Suprapubic skin (tissue), 4 donors: ENCODE measurements around the gene IL17B.

Source experiments
- CTCF ChIP-seq, 2 donors: fragments of 200-600 bp in 1 of 2; fragments of 450-650 bp in 1 of 2; sonication (generic) in 1 of 2; IDR thresholded peaks; one replicate each; pipeline ENCODE4 v1.5.1; 2016 to 2019; ENCODE audit warnings: antibody characterized with exemption in 2 of 2, mild to moderate bottlenecking in 1 of 2, moderate library complexity in 1 of 2
- EP300 ChIP-seq: sonication (generic); formaldehyde crosslinking; IDR thresholded peaks from one replicate; pipeline ENCODE4 v1.6.1; 2017; ENCODE audit warnings: antibody characterized with exemption
- POLR2A ChIP-seq, 2 donors: fragments of 450-650 bp; IDR thresholded peaks; one replicate each; pipeline ENCODE4 v1.6.1; 2017; ENCODE audit warnings: antibody characterized with exemption in 2 of 2, mild to moderate bottlenecking in 2 of 2, moderate library complexity in 2 of 2
- POLR2AphosphoS5 ChIP-seq, 3 donors: sonication (generic); formaldehyde crosslinking; IDR thresholded peaks; one replicate each; pipeline ENCODE4 v1.6.1; 2017; ENCODE audit warnings: antibody characterized with exemption in 3 of 3

GRCh38 chr5:149403923-149404745 lies 25.0 kb upstream of the IL17B start:
- TF ChIP-seq CTCF (IDR thresholded peaks at IDR 0.05) (no peak), POLR2A (IDR thresholded peaks at IDR 0.05) (no peak), POLR2AphosphoS5 (IDR thresholded peaks at IDR 0.05) (no peak), EP300 (no peak)
